ENCODE data around the gene AP3S1. TPM values are rescaled to one million over a fixed set of nuclear protein-coding genes. Genes with fewer than 3 reads are reported as not detected.

AP3S1 gene
- total RNA-seq, 1 donor from 2014 or later = 74.8 TPM

- Mint-ChIP-seq H3K4me3 (ENCODE audit: low read depth) (no peak within 1 kb of the TSS), H3K27me3 (ENCODE audit: low read depth) (peaks cover 62% of the 10 kb centered on the region), H3K27ac (no peak within 1 kb of the TSS), H3K36me3 (ENCODE audit: low read depth) (no peaks in the 10 kb centered on the region), H3K4me1 (ENCODE audit: low read depth) (no peaks in the 10 kb centered on the region), H3K9me3 (no peaks in the 10 kb centered on the region)
- DNase-seq (ENCODE audit: low spot score) = no peak
- intact Hi-C loops (cut with micrococcal nuclease) = loop anchor here (2.0 kb wide), 1 partner anchor 611 kb away; no protein-coding TSS in a partner anchor
Observed at GRCh38 chr5:115962239-115962564, 120.5 kb downstream of the AP3S1 start, which contains the start of gene LVRN. LVRN (plus strand) TSS chr5:115962475; CDS start chr5:115962618, 143 bp downstream.

- H3K9me3 Mint-ChIP-seq = no peaks in the 10 kb centered on the region
- H3K27ac Mint-ChIP-seq = no peak overlapping the region
- intact Hi-C loops (cut with micrococcal nuclease) = loop anchor here (2.0 kb wide), 1 partner anchor 610 kb away; no protein-coding TSS in a partner anchor
- H3K4me1 Mint-ChIP-seq (ENCODE audit: low read depth) = no peaks in the 10 kb centered on the region
- no peaks in the 10 kb centered on the region for H3K36me3 Mint-ChIP-seq (ENCODE audit: low read depth)
- no peak for DNase-seq (ENCODE audit: low spot score)
- H3K27me3 Mint-ChIP-seq (ENCODE audit: low read depth) = peaks cover 63% of the 10 kb centered on the region
- no peak overlapping the region for H3K4me3 Mint-ChIP-seq (ENCODE audit: low read depth)
Observed at GRCh38 chr5:115962565-115963402, 121.0 kb downstream of the AP3S1 start.

GRCh38 chr5:115963566-115963965, 121.8 kb downstream of the AP3S1 start:
- Mint-ChIP-seq H3K36me3 (ENCODE audit: low read depth) (no peaks in the 10 kb centered on the region), H3K27ac (no peak overlapping the region), H3K27me3 (ENCODE audit: low read depth) (peaks cover 61% of the 10 kb centered on the region), H3K4me1 (ENCODE audit: low read depth) (no peaks in the 10 kb centered on the region), H3K9me3 (no peaks in the 10 kb centered on the region), H3K4me3 (ENCODE audit: low read depth) (no peak overlapping the region)
- no peak for DNase-seq (ENCODE audit: low spot score)
- intact Hi-C loops (cut with micrococcal nuclease) = loop anchor here (2.0 kb wide), 1 partner anchor 609 kb away; no protein-coding TSS in a partner anchor

Other genes with a start within 250 kb of the AP3S1 start
- gene TICAM2, start 239.5 kb upstream of the AP3S1 start, total RNA-seq = 0.85 TPM in 1 of 2 replicates, not detected in the other
- 40.2 and 40.9 TPM in 2 replicates for gene TMED7, start 215.9 kb upstream of the AP3S1 start, total RNA-seq
- gene CDO1, start 25.3 kb upstream of the AP3S1 start, total RNA-seq = 0.18 and 1.2 TPM in 2 replicates
- 33.8 and 34.5 TPM in 2 replicates for gene ATG12, start 370 bp upstream of the AP3S1 start, total RNA-seq
- 0.07 TPM in 1 of 2 replicates, not detected in the other for gene LVRN, start 120.5 kb downstream of the AP3S1 start, total RNA-seq
- gene ARL14EPL, start 190.5 kb downstream of the AP3S1 start, total RNA-seq = not detected in 2 replicates
- gene COMMD10, start 243.1 kb downstream of the AP3S1 start, total RNA-seq = 23.6 and 26.1 TPM in 2 replicates

Measured in activated T-helper 2 cell treated with anti-CD3 and anti-CD28 coated beads, Interferon-gamma antibody, Interleukin-2, Interleukin-4, amounts not matched to agents 10 μg/mL and 5 μg/mL and 100 μg/mL, durations not matched to agents 14 hours and 24 hours and 36 hours (primary cell).